Activated T-cell treated with anti-CD3 and anti-CD28 coated beads for 1 hour (primary cell): ENCODE results near the gene CTNNA3.

Experiments
- DNase-seq: peaks from one replicate; pipeline ENCODE4 v3.0.0-alpha.2; 2020; ENCODE audit warnings: low read depth

Gene CTNNA3

GRCh38 chr10:66218289-66218688 is 1477.7 kb downstream of the CTNNA3 start:
- DNase-seq = no peak

DNA sequence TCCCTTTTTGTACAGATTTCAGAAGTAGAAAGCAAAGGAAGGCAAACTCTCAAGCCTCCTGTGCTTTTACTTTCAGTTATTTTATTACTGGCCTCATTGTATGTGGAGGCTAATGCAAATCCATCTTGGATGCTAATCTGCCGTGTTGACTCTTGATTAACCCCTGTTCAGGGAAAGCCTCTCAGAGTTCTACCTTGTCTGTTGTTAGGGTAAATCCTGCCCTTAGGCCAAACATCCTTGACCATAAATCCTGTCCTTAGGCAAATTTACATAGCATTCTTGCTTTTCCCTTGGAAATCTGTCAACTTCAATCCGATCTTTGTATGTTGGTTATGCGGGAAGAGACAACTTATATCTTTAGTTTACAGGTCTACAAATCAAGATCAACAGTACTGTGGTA is 1480.1 kb downstream of the CTNNA3 start:
- DNase-seq = no peak

- no peak for DNase-seq
These were observed 1481.1 kb downstream of the CTNNA3 start for GRCh38 chr10:66214721-66215404.

DNA sequence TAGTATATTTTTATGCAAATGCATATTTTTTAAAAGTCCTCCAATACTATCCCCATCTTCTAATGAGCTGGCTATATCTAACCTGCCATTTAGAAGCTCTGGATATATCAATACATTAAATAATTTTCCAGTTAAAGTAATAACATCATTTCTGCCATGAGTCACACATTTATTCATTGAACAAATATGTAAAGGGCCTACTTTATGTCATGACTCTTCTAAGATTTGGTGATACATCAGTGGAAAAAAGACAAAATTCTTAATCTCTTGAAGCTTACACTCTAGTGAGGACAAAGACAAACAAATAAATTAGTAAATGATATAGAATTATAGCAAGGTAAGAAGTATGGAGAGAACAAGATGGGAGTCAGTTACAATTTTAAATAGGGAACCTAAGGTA is 1487.0 kb downstream of the CTNNA3 start:
- DNase-seq = no peak

GRCh38 chr10:66204838-66205237 is 1491.2 kb downstream of the CTNNA3 start:
- no peak for DNase-seq

- no peak for DNase-seq
These were observed 1493.9 kb downstream of the CTNNA3 start for GRCh38 chr10:66202101-66202500.

GRCh38 chr10:66192162-66192831 is 1503.7 kb downstream of the CTNNA3 start:
- DNase-seq = no peak

GRCh38 chr10:66190413-66190812 is 1505.6 kb downstream of the CTNNA3 start:
- no peak for DNase-seq

GRCh38 chr10:66189271-66189670 is 1506.7 kb downstream of the CTNNA3 start:
- no peak for DNase-seq

DNA sequence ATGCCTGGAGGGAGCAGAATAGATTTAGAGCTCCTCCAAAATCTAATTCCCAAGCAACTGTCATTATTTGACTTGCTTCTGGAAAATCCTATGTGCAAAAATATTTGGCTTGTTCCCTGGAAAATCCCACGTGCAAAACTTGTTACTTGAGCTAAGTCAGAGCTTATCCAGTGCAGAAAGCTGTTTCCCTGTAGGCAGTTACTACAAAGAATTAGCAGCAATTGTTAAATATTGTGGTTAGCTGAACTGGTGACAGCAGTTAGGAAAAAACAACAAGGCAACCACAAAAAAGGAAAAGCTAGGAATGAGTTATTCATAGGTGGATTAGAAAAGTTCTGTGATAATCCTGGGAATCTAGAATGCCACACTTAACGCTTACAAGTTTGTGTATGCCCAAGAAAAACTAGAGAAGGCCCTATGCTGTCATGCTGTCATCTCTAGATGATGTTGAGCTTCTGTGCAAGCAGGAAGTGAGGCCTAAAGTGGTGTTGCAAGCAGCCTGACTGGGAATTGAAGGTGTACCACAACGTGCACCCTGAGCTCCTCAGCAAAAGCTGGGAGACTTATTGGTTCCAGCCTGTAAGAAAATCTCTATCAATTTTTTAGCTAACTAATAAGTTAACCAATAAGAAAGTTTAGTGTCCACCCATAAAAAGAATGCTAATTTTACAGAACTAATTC is 1508.8 kb downstream of the CTNNA3 start:
- DNase-seq = no peak

DNA sequence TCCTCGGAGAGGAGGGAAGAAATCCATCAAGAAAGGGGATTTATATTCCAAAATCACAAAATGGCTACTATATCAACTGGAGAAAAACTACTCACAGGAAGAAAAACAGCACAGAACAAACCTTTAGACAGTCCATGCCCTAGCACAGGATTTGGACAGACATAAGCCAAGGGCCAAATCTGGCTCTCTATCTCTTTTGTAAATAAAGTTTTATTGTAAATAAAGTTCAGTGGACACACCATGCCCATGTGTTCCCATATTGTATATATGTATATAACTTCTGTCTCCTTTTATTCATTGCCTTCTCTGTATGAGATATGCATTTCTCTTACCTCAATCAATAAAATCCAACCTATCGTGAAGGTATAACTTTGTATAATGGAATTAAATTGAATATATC is 1513.0 kb downstream of the CTNNA3 start:
- DNase-seq = no peak

GRCh38 chr10:66180581-66181318 is 1515.2 kb downstream of the CTNNA3 start:
- no peak for DNase-seq

DNA sequence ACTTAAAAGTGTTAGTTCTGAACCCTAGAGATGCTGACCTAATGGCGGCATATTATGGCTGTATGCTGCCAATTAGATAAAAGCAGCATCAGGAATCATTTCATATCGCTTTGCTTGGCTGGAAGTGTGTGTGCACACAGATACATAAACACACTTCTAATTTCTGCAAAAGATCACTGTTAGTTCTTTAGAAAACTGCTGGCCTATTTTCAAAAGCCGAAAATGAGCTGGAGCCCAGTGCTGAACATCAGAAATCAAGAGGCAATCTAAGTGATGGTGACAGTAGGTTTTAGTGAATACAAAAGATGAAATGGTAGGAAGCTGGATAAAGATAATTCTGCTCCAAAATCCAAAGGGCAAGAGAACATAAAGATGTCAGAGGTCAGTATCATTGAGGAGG is 1516.0 kb downstream of the CTNNA3 start:
- no peak for DNase-seq

- DNase-seq = no peak
These were observed 1519.2 kb downstream of the CTNNA3 start for GRCh38 chr10:66176772-66177171.

DNA sequence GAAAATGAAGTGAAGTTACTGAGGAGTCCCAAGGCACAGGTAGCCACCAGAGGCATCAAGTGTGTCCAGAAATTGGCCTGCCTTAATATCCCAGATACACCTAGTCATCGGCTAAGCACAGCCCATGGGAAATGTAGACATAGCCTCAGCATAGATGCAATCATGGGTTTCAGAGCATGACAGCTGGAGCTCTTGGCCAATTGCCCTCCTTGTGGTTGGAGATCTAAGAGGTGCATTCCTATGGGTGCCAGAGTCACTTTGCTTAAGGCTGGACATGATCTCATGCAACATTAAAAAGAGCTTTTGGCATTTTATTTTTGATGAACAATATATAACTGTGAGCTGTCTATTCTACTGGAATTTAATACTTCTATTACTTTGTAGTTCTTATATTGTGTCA is 1528.2 kb downstream of the CTNNA3 start:
- no peak for DNase-seq

DNA sequence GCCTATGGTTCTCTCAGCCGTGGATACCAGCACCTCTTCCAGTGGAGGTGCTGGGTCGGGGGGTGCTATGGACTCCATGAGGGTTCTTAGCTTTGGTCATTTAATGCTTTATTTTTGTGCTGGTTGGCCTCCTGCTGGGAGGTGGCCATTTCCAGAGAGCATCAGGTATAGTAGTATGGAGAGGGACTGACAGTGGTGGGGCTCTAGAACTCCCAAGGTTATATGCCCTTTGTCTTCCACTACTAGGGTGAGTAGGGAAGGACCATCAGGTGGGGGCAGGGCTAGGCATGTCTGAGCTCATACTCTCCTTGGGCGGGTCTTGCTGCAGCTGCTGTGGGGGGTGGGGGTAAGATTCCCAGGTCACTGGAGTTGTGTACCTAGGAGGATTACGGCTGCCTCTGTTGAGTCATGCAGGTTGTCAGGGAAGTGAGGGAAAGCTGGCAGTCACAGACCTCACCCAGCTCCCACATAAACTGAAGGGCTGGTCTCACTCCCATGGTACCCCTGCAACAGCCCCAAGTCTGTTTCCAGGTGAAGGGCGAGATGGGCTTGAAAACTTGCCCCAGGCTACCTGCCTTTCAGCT is 1533.3 kb downstream of the CTNNA3 start:
- DNase-seq = no peak

DNA sequence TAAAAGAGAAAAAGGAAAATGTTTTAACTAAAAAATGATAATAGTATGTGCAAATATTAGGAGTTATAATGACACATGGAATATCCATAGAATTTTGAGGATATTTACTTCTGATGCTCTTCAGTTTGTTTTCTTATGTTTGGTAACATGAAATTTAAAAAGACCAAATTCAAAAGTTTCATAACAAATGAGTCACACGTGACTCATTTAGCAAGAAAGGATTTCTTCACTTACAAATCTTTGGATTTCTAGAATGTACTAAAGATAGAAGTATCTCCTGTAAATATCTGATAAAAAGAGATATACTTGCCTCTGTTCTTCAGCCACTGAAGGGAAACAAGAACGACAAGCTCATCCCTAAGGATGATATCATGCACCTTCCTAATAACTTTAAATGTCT is 1544.6 kb downstream of the CTNNA3 start:
- DNase-seq = no peak

GRCh38 chr10:66148312-66148711 is 1547.7 kb downstream of the CTNNA3 start:
- DNase-seq = no peak

GRCh38 chr10:66144016-66144415 is 1552.0 kb downstream of the CTNNA3 start:
- DNase-seq = no peak

- no peak for DNase-seq
These were observed 1593.2 kb downstream of the CTNNA3 start for GRCh38 chr10:66102756-66103155.

- no peak for DNase-seq
These were observed 1597.2 kb downstream of the CTNNA3 start for GRCh38 chr10:66098595-66099480.
